HepG2 (cell line): Measurements from ENCODE around the gene PPME1. TPM values are rescaled to one million over a fixed set of nuclear protein-coding genes. Genes with fewer than 3 reads are reported as not detected.

Experiments used
- ARNT2 ChIP-seq: sonication (generic); formaldehyde crosslinking; IDR thresholded peaks from 2 replicates; pipeline ENCODE4 v1.8.0; 2022; ENCODE audit warnings: mild to moderate bottlenecking, low read depth, missing genetic modification reagents, moderate library complexity
- BRF2 ChIP-seq: sonication (generic); formaldehyde crosslinking; IDR thresholded peaks from 2 replicates; pipeline ENCODE4 v1.8.1; 2022; ENCODE audit warnings: mild to moderate bottlenecking, missing genetic modification reagents
- CEBPB ChIP-seq: IDR thresholded peaks from 2 replicates; pipeline ENCODE4 v1.6.1; 2011; ENCODE audit warnings: low read depth, low read length, improper control_type of control experiment, borderline replicate concordance
- ESRRA ChIP-seq: sonication (generic); formaldehyde crosslinking; IDR thresholded peaks from 2 replicates; pipeline ENCODE4 v1.5.1; 2020; ENCODE audit warnings: mild to moderate bottlenecking, low read depth, missing genetic modification reagents
- FOXJ3 ChIP-seq: sonication (generic); formaldehyde crosslinking; IDR thresholded peaks from 2 replicates; pipeline ENCODE4 v1.4.0; 2020; ENCODE audit warnings: missing genetic modification reagents, mild to moderate bottlenecking, borderline replicate concordance
- GLMP ChIP-seq: sonication (generic); formaldehyde crosslinking; IDR thresholded peaks from 2 replicates; pipeline ENCODE4 v1.9.0; 2021; ENCODE audit warnings: missing genetic modification reagents, mild to moderate bottlenecking, borderline replicate concordance
- HMG20B ChIP-seq: conservative IDR thresholded peaks from 2 replicates; pipeline ENCODE4 v1.6.1; 2016; ENCODE audit warnings: missing genetic modification reagents, missing compliant biosample characterization
- KDM4B ChIP-seq: sonication (generic); formaldehyde crosslinking; IDR thresholded peaks from 2 replicates; pipeline ENCODE4 v1.4.0; 2020; ENCODE audit warnings: missing genetic modification reagents
- LRRFIP1 ChIP-seq: sonication (generic); formaldehyde crosslinking; conservative IDR thresholded peaks from 2 replicates; pipeline ENCODE4 v1.4.0; 2020; ENCODE audit warnings: missing genetic modification reagents
- NFE2L2 ChIP-seq: fragments of 150-350 bp; IDR thresholded peaks from 2 replicates; pipeline ENCODE4 v1.6.1; 2014; ENCODE audit warnings: low read length
- PLSCR1 ChIP-seq: sonication (generic); formaldehyde crosslinking; IDR thresholded peaks from 2 replicates; pipeline ENCODE4 v1.5.0; 2020; ENCODE audit warnings: missing genetic modification reagents, mild to moderate bottlenecking, borderline replicate concordance
- SMAD1 ChIP-seq: sonication (generic); formaldehyde crosslinking; IDR thresholded peaks from 2 replicates; pipeline ENCODE4 v1.4.0; 2020; ENCODE audit warnings: missing genetic modification reagents, low read depth, mild to moderate bottlenecking, borderline replicate concordance
- SRSF9 ChIP-seq: fragments of 200-400 bp; formaldehyde crosslinking; IDR thresholded peaks from 2 replicates; pipeline ENCODE4 v1.6.1; 2018; ENCODE audit warnings: borderline replicate concordance, mild to moderate bottlenecking, low read depth, low read length; ENCODE audit not compliant: insufficient read depth, poor library complexity, severe bottlenecking
- TRIM24 ChIP-seq: sonication (generic); formaldehyde crosslinking; IDR thresholded peaks from 2 replicates; pipeline ENCODE4 v1.8.0; 2022; ENCODE audit warnings: mild to moderate bottlenecking, missing genetic modification reagents
- ZBTB3 ChIP-seq: sonication (generic); formaldehyde crosslinking; IDR thresholded peaks from 2 replicates; pipeline ENCODE4 v1.4.0; 2020; ENCODE audit warnings: low read depth, mild to moderate bottlenecking, moderate library complexity, missing genetic modification reagents, borderline replicate concordance
- ZMAT3 ChIP-seq: sonication (generic); formaldehyde crosslinking; conservative IDR thresholded peaks from 2 replicates; pipeline ENCODE4 v1.7.0; 2021; ENCODE audit warnings: missing genetic modification reagents
- ZMAT5 ChIP-seq: sonication (generic); formaldehyde crosslinking; IDR thresholded peaks from 2 replicates; pipeline ENCODE4 v1.5.0; 2020; ENCODE audit warnings: mild to moderate bottlenecking, low read depth, missing genetic modification reagents, borderline replicate concordance
- ZNF121 ChIP-seq: sonication (generic); formaldehyde crosslinking; IDR thresholded peaks from 2 replicates; pipeline ENCODE4 v1.5.0; 2020; ENCODE audit warnings: mild to moderate bottlenecking, missing genetic modification reagents
- ZNF24 ChIP-seq: fragments of 450-650 bp; IDR thresholded peaks from 2 replicates; pipeline ENCODE4 v1.6.1; 2017; ENCODE audit warnings: antibody characterized with exemption, mild to moderate bottlenecking
- ZNF30 ChIP-seq: sonication (generic); formaldehyde crosslinking; IDR thresholded peaks from 2 replicates; pipeline ENCODE4 v1.5.0; 2020; ENCODE audit warnings: mild to moderate bottlenecking, missing genetic modification reagents
- ZNF44 ChIP-seq: sonication (generic); formaldehyde crosslinking; IDR thresholded peaks from 2 replicates; pipeline ENCODE4 v1.5.1; 2020; ENCODE audit warnings: mild to moderate bottlenecking, missing genetic modification reagents
- ZNF670 ChIP-seq: sonication (generic); formaldehyde crosslinking; IDR thresholded peaks from 2 replicates; pipeline ENCODE4 v1.8.0; 2022; ENCODE audit warnings: mild to moderate bottlenecking, missing genetic modification reagents, borderline replicate concordance
- ZNF709 ChIP-seq: sonication (generic); formaldehyde crosslinking; IDR thresholded peaks from 2 replicates; pipeline ENCODE4 v1.5.0; 2020; ENCODE audit warnings: mild to moderate bottlenecking, missing genetic modification reagents
- polyA plus RNA-seq, 8 experiments: library from polyadenylated mRNA; depleted of rRNA in 3 of 8; stranded (reverse) in 7 of 8; unstranded in 1 of 8; fragments of >200 nt; fragmentation: Illumina TruSeq in 4 of 8; extraction: Trizol in 4 of 8; gene quantifications; 2 replicates each; pipeline versions ENCODE4 v1.2.1 to v1.2.3, GENCODE V29; 2011 to 2016; ENCODE audit warnings: low read depth in 4 of 8, missing spikeins in 1 of 8, mixed read lengths in 1 of 8; ENCODE audit not compliant: insufficient read depth in 1 of 8
- total RNA-seq, 5 experiments: library from RNA; depleted of rRNA; stranded (reverse); fragments of >200 nt; fragmentation: Illumina TruSeq; extraction: Trizol; gene quantifications; 2 replicates each; pipeline ENCODE4 v1.2.3, GENCODE V29; 2016; ENCODE audit warnings: low read depth in 1 of 5

The PPME1 gene
- total and polyA plus RNA-seq, 2 of the 13 experiments (the other 11 are each of a cell fraction or from before 2014, with no cell fraction given): 31.3 to 56.0 TPM

- TF ChIP-seq SRSF9 (no peak), SMAD1 (CRISPR knock-in tag) (0 out of 2 replicates have a peak, but pooled peaks have one; percentile 19), PLSCR1 (CRISPR knock-in tag) (no peak), BRF2 (CRISPR knock-in tag) (no peak), LRRFIP1 (CRISPR knock-in tag) (no peak), ZMAT5 (no peak), ZNF24 (no peak), ZNF709 (CRISPR knock-in tag) (peak; percentile 89; the same call in 1 of the 2 replicates), ZNF44 (CRISPR knock-in tag) (no peak), KDM4B (CRISPR knock-in tag) (no peak), TRIM24 (CRISPR knock-in tag) (no peak), ZNF121 (CRISPR knock-in tag) (0 out of 2 replicates have a peak, but pooled peaks have one; percentile 9), ZBTB3 (CRISPR knock-in tag) (0 out of 2 replicates have a peak, but pooled peaks have one; percentile 63), ARNT2 (CRISPR knock-in tag) (peak; percentile 74), FOXJ3 (CRISPR knock-in tag) (peak; percentile 59; the same call in 1 of the 2 replicates), CEBPB (peak; percentile 14; the same call in 1 of the 2 replicates), NFE2L2 (no peak), HMG20B (CRISPR knock-in tag) (no peak), ZNF30 (CRISPR knock-in tag) (no peak), ESRRA (CRISPR knock-in tag) (no peak), ZMAT3 (CRISPR knock-in tag) (peak; percentile 76), GLMP (CRISPR knock-in tag) (no peak), ZNF670 (CRISPR knock-in tag) (peak; percentile 90)
These were observed at the start of gene PPME1, which contains the start of gene C2CD3 (continued) for GRCh38 chr11:74170694-74171629.
